Mesothelial cell of epicardium (in vitro differentiated cells): ENCODE measurements around the gene SHC2. TPM values are rescaled to one million over a fixed set of nuclear protein-coding genes. Genes with fewer than 3 reads are reported as not detected.

Experiments
- DNase-seq, 2 experiments: peaks; one replicate each; pipeline ENCODE4 v3.0.0; 2021; ENCODE audit warnings: low spot score in 2 of 2; ENCODE audit not compliant: unreplicated experiment in 2 of 2
- H3K27ac Mint-ChIP-seq: 2 replicates; pipeline ENCODE4 v1.8.0; 2021; ENCODE audit warnings: mixed read lengths
- H3K27me3 Mint-ChIP-seq: 2 replicates; pipeline ENCODE4 v1.8.0; 2021; ENCODE audit warnings: low read depth, mixed read lengths
- H3K36me3 Mint-ChIP-seq: 2 replicates; pipeline ENCODE4 v1.8.0; 2021; ENCODE audit warnings: mixed read lengths
- H3K4me1 Mint-ChIP-seq: 2 replicates; pipeline ENCODE4 v1.8.0; 2021; ENCODE audit warnings: mixed read lengths
- H3K4me3 Mint-ChIP-seq: 2 replicates; pipeline ENCODE4 v1.8.0; 2021; ENCODE audit warnings: mild to moderate bottlenecking, moderate library complexity, mixed read lengths
- H3K9me3 Mint-ChIP-seq: 2 replicates; pipeline ENCODE4 v1.8.0; 2021; ENCODE audit warnings: mixed read lengths
- total RNA-seq: library from RNA; stranded (reverse); gene quantifications from 3 replicates; pipeline ENCODE4 v1.2.1, GENCODE V29; 2021
- TF ChIP-seq, protein P1 (sequence below): fragments of 200-600 bp; sonication (generic); IDR thresholded peaks from one replicate; pipeline ENCODE4 v1.5.0; 2021; ENCODE audit warnings: antibody characterized with exemption; ENCODE audit not compliant: unreplicated experiment

SHC2 gene
- total RNA-seq, 1 donor from 2014 or later: 86.4 TPM

DNA sequence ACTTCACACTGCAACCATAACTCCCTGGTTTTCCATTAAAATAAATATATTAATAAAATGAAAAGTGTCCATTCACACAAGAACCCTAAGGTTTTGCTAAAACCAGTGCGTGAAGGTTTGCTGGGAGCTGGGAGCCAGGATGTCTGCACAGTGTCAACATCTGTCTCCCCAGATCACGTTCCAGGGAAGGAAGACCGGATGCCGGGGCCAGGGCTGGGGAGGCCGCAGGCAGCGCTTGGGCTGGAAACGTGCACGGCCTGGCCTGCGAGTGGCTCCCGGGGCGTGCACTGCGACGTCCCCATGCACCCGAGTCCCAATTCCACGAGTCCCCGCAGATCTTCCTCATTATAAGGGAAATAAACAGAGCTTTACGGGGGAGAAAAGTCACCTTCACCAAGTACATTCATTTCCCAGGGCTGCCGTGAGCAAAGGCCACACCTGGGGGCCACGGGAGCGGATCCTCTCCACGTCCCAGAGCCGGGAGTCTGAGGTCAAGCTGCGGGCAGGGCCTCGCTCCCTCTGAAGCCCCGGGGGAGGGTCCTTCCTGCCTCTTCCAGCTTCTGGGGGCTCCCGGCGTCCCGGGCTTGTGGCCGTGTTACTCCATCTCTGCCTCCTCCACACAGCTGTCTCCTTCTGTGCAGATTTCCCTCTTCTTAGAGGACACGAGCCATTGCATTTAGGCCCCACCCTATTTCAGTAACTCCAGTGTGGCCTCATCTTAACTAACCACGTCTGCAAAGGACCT, 12.8 kb downstream of the SHC2 start:
- Mint-ChIP-seq H3K9me3 (peaks cover 5% of the 10 kb centered on the region), H3K27ac (peak overlapping the region; percentile 92), H3K36me3 (peaks cover 9% of the 10 kb centered on the region), H3K4me1 (peaks cover 11% of the 10 kb centered on the region), H3K27me3 (no peaks in the 10 kb centered on the region), H3K4me3 (peak overlapping the region; percentile 20)
- TF ChIP-seq, protein P1, sequence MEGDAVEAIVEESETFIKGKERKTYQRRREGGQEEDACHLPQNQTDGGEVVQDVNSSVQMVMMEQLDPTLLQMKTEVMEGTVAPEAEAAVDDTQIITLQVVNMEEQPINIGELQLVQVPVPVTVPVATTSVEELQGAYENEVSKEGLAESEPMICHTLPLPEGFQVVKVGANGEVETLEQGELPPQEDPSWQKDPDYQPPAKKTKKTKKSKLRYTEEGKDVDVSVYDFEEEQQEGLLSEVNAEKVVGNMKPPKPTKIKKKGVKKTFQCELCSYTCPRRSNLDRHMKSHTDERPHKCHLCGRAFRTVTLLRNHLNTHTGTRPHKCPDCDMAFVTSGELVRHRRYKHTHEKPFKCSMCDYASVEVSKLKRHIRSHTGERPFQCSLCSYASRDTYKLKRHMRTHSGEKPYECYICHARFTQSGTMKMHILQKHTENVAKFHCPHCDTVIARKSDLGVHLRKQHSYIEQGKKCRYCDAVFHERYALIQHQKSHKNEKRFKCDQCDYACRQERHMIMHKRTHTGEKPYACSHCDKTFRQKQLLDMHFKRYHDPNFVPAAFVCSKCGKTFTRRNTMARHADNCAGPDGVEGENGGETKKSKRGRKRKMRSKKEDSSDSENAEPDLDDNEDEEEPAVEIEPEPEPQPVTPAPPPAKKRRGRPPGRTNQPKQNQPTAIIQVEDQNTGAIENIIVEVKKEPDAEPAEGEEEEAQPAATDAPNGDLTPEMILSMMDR: no peak
- DNase-seq: no peak

DNA sequence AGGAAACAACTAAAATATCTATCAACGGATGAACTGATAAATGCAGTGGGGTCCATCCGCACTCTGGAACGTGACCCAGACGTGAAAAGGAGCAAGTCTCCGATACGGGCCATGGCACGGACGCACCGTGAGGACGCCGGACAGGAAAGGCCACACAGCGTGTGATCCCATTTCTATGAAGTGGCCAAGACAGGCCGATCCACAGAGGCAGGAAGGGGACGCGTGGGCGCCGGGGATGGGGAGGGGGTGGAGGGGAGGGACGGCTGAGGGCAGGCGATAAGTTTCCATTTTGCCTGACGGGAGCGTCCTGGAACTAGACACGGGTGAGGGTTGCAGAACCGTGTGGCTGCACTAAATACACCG, 13.8 kb downstream of the SHC2 start:
- Mint-ChIP-seq H3K27ac (no peak overlapping the region), H3K27me3 (no peaks in the 10 kb centered on the region), H3K36me3 (peaks cover 4% of the 10 kb centered on the region), H3K4me1 (peaks cover 11% of the 10 kb centered on the region), H3K4me3 (no peak overlapping the region), H3K9me3 (peaks cover 5% of the 10 kb centered on the region)
- TF ChIP-seq, protein P1: no peak
- no peak for DNase-seq

DNA sequence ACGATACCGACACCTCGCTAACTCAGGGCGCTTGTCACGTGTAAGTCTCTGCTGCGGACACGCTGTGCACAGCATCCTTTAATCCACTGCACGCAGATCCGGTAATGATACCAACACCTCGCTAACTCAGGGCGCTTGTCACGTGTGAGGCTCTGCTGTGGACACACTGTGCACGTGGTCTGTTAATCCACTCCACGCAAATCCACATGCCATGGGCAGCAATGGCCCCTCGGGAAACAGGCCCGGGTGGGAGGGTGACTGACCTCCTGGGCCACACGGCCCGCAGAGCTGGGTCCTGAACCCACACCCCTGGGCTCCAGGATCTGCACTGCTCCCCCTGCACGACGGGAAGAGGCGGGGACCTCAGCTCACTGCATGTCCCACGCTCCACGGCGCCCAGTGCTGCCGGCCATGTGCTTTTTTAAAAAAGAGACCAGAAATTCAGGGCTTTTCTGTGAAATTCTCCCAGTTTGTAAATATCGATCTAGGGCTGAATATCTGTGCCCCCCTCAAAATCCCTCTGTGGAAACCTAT, 16.1 kb downstream of the SHC2 start:
- H3K4me3 Mint-ChIP-seq: no peak overlapping the region
- peaks cover 11% of the 10 kb centered on the region for H3K36me3 Mint-ChIP-seq
- peaks cover 11% of the 10 kb centered on the region for H3K4me1 Mint-ChIP-seq
- DNase-seq: no peak
- no peaks in the 10 kb centered on the region for H3K27me3 Mint-ChIP-seq
- H3K27ac Mint-ChIP-seq: no peak overlapping the region
- H3K9me3 Mint-ChIP-seq: no peaks in the 10 kb centered on the region
- TF ChIP-seq, protein P1: no peak

DNA sequence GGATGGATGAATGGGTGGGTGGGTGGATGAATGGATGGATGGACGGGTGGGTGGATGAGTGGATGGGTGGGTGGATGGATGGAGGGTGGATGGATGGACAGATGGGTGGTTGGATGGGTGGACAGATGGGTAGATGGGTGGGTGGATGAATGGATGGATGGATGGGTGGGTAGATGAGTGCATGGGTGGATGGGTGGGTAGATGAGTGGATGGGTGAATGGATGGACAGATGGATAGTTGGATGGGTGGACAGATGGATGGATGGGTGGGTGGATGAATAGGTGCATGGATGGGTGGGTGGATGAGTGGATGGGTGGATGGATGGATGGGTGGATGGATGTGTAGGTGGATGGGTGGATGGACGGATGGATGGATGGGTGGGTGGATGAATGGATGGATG, 17.8 kb downstream of the SHC2 start:
- H3K9me3 Mint-ChIP-seq: no peaks in the 10 kb centered on the region
- H3K4me3 Mint-ChIP-seq: no peak overlapping the region
- peaks cover 11% of the 10 kb centered on the region for H3K36me3 Mint-ChIP-seq
- H3K27me3 Mint-ChIP-seq: no peaks in the 10 kb centered on the region
- DNase-seq: no peak
- H3K27ac Mint-ChIP-seq: no peak overlapping the region
- TF ChIP-seq, protein P1: no peak
- peaks cover 3% of the 10 kb centered on the region for H3K4me1 Mint-ChIP-seq

DNA sequence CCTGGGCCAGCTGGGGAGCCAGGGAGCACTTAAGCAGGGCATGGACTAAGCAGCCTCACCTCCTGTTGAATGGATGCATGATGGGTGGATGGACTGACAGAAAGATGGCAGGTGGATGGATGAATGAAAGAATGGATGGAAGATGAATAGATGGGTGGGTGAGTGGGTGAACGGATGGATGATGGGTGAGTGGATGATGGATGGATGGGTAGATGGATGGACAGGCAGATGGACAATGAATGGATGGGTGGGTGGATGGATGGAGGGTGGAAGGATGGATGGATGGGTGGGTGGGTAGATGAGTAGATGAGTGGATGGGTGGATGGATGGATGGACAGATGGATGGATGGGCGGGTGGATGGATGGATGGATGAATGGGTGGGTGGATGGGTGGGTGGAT, 18.7 kb downstream of the SHC2 start:
- no peaks in the 10 kb centered on the region for H3K4me1 Mint-ChIP-seq
- no peak overlapping the region for H3K27ac Mint-ChIP-seq
- H3K4me3 Mint-ChIP-seq: no peak overlapping the region
- TF ChIP-seq, protein P1: no peak
- no peak for DNase-seq
- no peaks in the 10 kb centered on the region for H3K27me3 Mint-ChIP-seq
- no peaks in the 10 kb centered on the region for H3K9me3 Mint-ChIP-seq
- peaks cover 14% of the 10 kb centered on the region for H3K36me3 Mint-ChIP-seq
